Body of pancreas (tissue), 4 donors: ENCODE results near the gene UBR3.

ENCODE experiments used
- CTCF ChIP-seq, 7 experiments: fragments of 450-650 bp in 4 of 7; fragments of 200-600 bp in 3 of 7; sonication (generic) in 3 of 7; IDR thresholded peaks; one replicate each; pipeline ENCODE4 v1.5.1; 2016 to 2019; ENCODE audit warnings: antibody characterized with exemption in 7 of 7
- POLR2A ChIP-seq, 3 donors: fragments of 450-650 bp; IDR thresholded peaks; one replicate each; pipeline ENCODE4 v1.6.1; 2016; ENCODE audit warnings: antibody characterized with exemption in 3 of 3, mild to moderate bottlenecking in 2 of 3

- TF ChIP-seq POLR2A (IDR thresholded peaks at IDR 0.05) (no peak), CTCF (IDR thresholded peaks at IDR 0.05) (no peak)
These were observed 207.3 kb downstream of the UBR3 start for GRCh38 chr2:170034596-170034995.
